GM21576 (cell line): ENCODE measurements around the gene GALR1.
"Not testable (repeated sequence)": the region's sequence is repeated elsewhere in the genome, so short reads cannot be mapped to it uniquely, and the experiment has no call there.

Experiments
- ATAC-seq: cut with Tn5 transposase; IDR thresholded peaks from one replicate; pipeline ENCODE4 v1.9.1; 2021; ENCODE audit warnings: mild to moderate bottlenecking, moderate library complexity; ENCODE audit not compliant: unreplicated experiment

The GALR1 gene, protein sequence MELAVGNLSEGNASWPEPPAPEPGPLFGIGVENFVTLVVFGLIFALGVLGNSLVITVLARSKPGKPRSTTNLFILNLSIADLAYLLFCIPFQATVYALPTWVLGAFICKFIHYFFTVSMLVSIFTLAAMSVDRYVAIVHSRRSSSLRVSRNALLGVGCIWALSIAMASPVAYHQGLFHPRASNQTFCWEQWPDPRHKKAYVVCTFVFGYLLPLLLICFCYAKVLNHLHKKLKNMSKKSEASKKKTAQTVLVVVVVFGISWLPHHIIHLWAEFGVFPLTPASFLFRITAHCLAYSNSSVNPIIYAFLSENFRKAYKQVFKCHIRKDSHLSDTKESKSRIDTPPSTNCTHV

GRCh38 chr18:77249569-77250500 lies at the start of gene GALR1:
Gene GALR1 (plus strand): TSS chr18:77249848. CDS start chr18:77250549, 701 bp downstream.
- ATAC-seq, result no peak

- no peak for ATAC-seq
Measured at GRCh38 chr18:77201506-77201905, 48.1 kb upstream of the GALR1 start.

- no peak for ATAC-seq
Measured at GRCh38 chr18:77202329-77202728, 47.3 kb upstream of the GALR1 start.

DNA sequence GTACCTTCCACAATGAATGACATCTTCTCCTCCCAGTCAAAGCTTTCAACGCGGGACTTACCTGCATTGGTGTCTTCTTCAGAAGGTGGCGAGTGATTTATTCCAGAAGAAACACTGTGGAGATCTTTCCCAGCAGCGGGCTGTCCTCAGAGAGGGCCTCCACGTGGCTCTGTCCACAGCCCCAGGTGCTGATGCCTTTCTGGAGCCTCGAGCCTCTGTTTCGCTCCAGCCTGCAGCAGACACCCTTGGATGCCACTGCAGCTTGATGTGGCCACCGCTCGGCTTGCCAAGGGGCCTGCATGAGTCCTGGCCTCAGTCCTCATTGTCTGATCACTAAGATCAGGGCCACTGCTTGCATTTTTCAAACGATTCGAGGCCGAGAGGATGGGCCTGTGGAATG lies 46.6 kb upstream of the GALR1 start:
- ATAC-seq, result no peak

DNA sequence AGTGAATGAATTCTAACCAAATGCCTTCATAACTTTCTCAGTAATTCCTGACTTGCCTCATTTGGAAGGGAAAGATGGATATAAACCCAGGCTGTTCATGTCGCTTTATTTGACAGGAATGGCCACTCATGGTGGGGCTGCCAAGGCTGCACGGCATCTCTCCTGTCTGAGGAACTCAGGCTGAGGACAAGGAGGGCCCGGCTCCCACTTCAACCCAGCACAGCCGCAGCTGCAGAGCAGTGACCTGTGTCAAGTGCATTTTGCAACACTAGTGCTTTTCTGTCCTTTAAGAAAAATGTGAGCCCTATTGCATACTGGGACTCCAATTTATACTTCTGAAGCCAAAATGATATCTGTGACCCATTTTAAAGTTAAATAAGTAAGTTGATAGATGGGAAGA lies 45.8 kb upstream of the GALR1 start:
- no peak for ATAC-seq

- ATAC-seq, result no peak
Measured at GRCh38 chr18:77205769-77206168, 43.9 kb upstream of the GALR1 start.

GRCh38 chr18:77206676-77207374 lies 42.8 kb upstream of the GALR1 start:
- no peak for ATAC-seq

- ATAC-seq, result no peak
Measured at GRCh38 chr18:77207540-77207939, 42.1 kb upstream of the GALR1 start.

DNA sequence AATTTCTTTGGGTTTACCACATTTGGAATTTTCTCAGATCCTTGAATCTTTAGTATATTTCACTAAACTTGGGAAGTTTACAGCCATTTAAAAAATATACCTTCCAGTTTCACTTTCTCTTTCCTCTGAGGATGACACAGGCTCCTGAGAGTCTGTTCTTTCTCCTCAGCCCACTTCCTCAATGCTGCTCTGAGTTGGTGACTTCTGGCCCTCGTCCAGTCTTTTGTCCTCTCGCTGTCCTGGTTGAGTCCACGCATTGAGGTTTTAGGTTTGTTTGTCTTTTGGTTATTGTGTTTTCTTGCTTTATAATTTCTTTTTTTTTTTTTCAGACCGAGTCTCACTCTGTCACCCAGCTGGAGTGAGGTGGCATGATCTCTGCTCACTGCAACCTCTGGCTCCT lies 40.7 kb upstream of the GALR1 start:
- peak; percentile 77 for ATAC-seq

GRCh38 chr18:77209587-77209986 lies 40.1 kb upstream of the GALR1 start:
- ATAC-seq, result no peak

GRCh38 chr18:77210249-77210648 lies 39.4 kb upstream of the GALR1 start:
- ATAC-seq, result no peak

- no peak for ATAC-seq
Measured at GRCh38 chr18:77218642-77219041, 31.0 kb upstream of the GALR1 start.

GRCh38 chr18:77220726-77221125 lies 28.9 kb upstream of the GALR1 start:
- ATAC-seq, result no peak

GRCh38 chr18:77222464-77222863 lies 27.2 kb upstream of the GALR1 start:
- ATAC-seq, result no peak

DNA sequence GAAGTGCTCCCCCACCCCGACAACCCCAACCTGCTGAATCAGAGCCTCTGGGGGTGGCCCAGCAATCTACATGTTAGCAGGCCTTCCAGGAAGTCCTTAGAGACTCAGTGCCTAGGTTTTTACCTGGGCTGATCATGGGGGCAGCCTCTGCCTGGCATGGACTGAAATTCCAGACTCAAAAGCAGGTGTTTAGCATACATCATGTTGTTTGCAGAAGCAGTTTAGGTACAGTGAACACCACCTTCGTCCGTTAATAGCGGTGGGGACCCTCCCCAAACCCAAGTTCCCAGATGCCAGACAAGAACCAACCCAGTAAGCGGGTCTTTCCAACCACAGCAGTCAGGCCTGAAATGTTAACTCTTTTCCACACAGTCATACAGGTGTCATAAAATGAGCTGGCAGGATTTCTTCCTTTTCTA lies 26.4 kb upstream of the GALR1 start:
- ATAC-seq, result no peak

DNA sequence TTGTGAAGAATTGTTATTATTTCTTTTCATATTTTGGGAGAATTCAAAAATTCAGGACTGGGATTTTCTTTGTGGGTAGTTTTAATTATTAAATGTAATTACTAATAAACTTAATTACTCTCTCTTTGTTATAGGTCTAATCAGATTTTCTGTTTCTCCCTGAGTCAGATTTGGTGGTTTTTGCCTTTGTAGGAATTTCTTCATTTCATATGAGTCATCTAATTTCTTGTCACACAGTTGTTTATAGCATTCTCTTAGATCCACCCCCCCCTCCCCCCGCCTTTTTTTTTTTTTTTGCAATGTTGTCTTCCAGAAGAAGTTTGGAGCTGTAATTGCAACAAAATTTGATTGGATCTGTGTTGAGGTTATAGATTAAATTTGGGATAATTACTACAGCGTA lies 26.0 kb upstream of the GALR1 start:
- ATAC-seq, result no peak

DNA sequence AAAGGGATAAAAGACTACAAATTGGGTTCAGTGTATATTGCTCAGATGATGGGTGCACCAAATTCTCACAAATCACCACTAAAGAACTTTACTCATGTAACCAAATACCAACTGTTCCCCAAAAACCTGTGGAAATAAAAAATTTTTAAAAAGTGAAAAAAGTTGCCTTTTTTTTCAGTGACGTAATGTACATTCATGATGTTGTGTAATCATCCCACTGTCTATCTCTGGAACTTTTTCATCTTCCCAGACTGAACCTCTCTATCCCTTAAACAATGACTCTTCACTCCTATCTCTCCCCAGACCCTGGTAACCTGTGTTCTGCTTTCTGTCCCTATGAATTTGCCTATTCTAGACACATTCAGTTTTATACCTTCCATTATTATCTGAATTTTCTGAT lies 19.0 kb upstream of the GALR1 start:
- no peak for ATAC-seq

DNA sequence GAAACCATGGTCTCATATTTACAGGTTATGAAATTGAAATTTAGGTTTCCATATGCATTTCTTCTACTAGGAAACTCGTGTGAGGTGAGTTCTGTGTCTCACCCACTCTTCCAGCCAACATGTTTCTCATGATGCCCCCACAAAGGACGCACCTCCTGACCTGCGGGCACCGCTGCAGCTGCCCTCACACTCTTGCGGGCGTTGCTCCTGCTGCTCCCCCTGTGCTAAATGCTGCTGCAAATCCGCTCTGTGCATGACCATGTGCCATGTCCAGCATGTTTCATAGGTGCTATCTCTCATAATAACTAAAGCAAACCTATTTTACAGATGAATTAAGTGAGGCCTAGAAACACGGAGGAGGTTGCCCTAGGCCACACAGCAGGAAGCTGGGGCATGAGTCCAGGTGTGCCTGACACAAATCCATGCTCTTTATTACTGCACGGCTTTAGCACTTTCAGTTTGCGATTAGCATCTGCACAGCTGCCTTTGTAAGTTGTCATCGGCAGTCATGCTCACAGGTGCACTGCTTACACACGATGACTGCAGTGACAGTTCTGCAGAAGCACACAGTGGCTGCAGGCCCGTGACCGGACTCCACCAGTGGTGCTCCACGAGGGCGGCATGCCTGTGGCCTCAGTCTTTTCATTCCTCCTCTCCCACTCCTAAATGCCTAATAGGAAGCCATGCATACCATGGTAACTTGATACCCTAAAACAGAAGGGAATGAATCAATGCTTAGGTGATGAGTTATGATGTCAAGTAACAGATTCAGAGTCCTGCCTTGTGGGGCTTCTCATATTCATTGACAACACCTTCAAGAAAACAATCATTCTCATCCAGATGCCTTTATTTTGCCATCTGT lies 14.9 kb upstream of the GALR1 start:
- ATAC-seq, result no peak

DNA sequence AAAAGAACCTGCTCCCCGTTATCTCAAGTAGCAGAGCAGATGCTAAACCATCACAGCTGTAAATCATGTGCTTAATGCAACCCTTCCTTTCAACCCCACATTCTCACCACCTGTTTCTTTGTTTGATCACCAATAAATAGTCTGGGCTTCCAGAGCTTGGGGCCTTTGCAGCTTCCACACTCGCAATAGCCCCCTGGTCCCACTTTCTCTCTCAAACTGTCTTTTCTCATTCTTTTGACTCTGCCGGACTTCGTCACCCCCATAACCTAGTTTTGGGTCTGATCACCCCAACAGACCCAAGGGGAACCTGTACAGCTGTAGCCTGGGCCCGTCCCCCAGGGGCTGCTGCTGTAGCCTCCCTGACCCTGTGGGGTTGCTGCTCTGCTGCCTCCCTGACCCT lies 10.4 kb upstream of the GALR1 start:
- ATAC-seq, result not testable (repeated sequence)

GRCh38 chr18:77248873-77249568 lies 627 bp upstream of the GALR1 start:
- ATAC-seq, result no peak
